ENCODE data around the gene SEPTIN11.

SEPTIN11 gene

GRCh38 chr4:76990288-76991080 lies 40.9 kb downstream of the SEPTIN11 start:
- no peak overlapping the region for H3K9ac ChIP-seq (ENCODE audit: low read length)
- H3F3A ChIP-seq (ENCODE audit: insufficient read depth, low read length): no peaks in the 10 kb centered on the region
- no peak overlapping the region for H3K27ac ChIP-seq (ENCODE audit: low read depth, low read length, poor library complexity, severe bottlenecking)
- TF ChIP-seq CTCF (IDR thresholded peaks at IDR 0.05; ENCODE audit: low read length) (no peak), EZH2 (IDR thresholded peaks at IDR 0.05; ENCODE audit: borderline replicate concordance, low read length) (no peak)
- no peak overlapping the region for H3K4me3 ChIP-seq (ENCODE audit: low read depth, low read length, poor library complexity, severe bottlenecking)
- no peak overlapping the region for H3K4me2 ChIP-seq (ENCODE audit: low read length)
- H3K9me3 ChIP-seq (ENCODE audit: low read length): no peaks in the 10 kb centered on the region
- H3K27me3 ChIP-seq (ENCODE audit: insufficient read depth, low read length): no peaks in the 10 kb centered on the region
- H3K4me1 ChIP-seq (ENCODE audit: insufficient read depth, low read length, severe bottlenecking): peaks cover 11% of the 10 kb centered on the region
- H3K79me2 ChIP-seq (ENCODE audit: insufficient read depth, low read length): no peaks in the 10 kb centered on the region
- H4K20me1 ChIP-seq (ENCODE audit: insufficient read depth, low read length): no peaks in the 10 kb centered on the region
- no peaks in the 10 kb centered on the region for H3K9me2 ChIP-seq (ENCODE audit: low read depth, low read length)
- H3K36me3 ChIP-seq (ENCODE audit: insufficient read depth, low read length): no peaks in the 10 kb centered on the region
- no peak overlapping the region for H2AFZ ChIP-seq (ENCODE audit: low read length)

- Histone ChIP-seq H3K4me1 (ENCODE audit: insufficient read depth, low read length, severe bottlenecking) (peaks cover 11% of the 10 kb centered on the region), H4K20me1 (ENCODE audit: insufficient read depth, low read length) (no peaks in the 10 kb centered on the region), H3K9me3 (ENCODE audit: low read length) (no peaks in the 10 kb centered on the region), H3K4me3 (ENCODE audit: low read depth, low read length, poor library complexity, severe bottlenecking) (no peak overlapping the region), H3F3A (ENCODE audit: insufficient read depth, low read length) (no peaks in the 10 kb centered on the region), H3K9me2 (ENCODE audit: low read depth, low read length) (no peaks in the 10 kb centered on the region), H3K9ac (ENCODE audit: low read length) (no peak overlapping the region), H2AFZ (ENCODE audit: low read length) (no peak overlapping the region), H3K79me2 (ENCODE audit: insufficient read depth, low read length) (no peaks in the 10 kb centered on the region), H3K36me3 (ENCODE audit: insufficient read depth, low read length) (no peaks in the 10 kb centered on the region), H3K27ac (ENCODE audit: low read depth, low read length, poor library complexity, severe bottlenecking) (no peak overlapping the region), H3K4me2 (ENCODE audit: low read length) (no peak overlapping the region), H3K27me3 (ENCODE audit: insufficient read depth, low read length) (no peaks in the 10 kb centered on the region)
- TF ChIP-seq EZH2 (IDR thresholded peaks at IDR 0.05; ENCODE audit: borderline replicate concordance, low read length) (no peak), CTCF (IDR thresholded peaks at IDR 0.05; ENCODE audit: low read length) (no peak)
Observed at GRCh38 chr4:76991161-76991660, 41.7 kb downstream of the SEPTIN11 start.

- Histone ChIP-seq H3F3A (ENCODE audit: insufficient read depth, low read length) (no peaks in the 10 kb centered on the region), H2AFZ (ENCODE audit: low read length) (no peak overlapping the region), H4K20me1 (ENCODE audit: insufficient read depth, low read length) (no peaks in the 10 kb centered on the region), H3K27ac (ENCODE audit: low read depth, low read length, poor library complexity, severe bottlenecking) (no peak overlapping the region), H3K79me2 (ENCODE audit: insufficient read depth, low read length) (no peaks in the 10 kb centered on the region), H3K9me3 (ENCODE audit: low read length) (no peaks in the 10 kb centered on the region), H3K4me1 (ENCODE audit: insufficient read depth, low read length, severe bottlenecking) (peaks cover 11% of the 10 kb centered on the region), H3K36me3 (ENCODE audit: insufficient read depth, low read length) (no peaks in the 10 kb centered on the region), H3K4me3 (ENCODE audit: low read depth, low read length, poor library complexity, severe bottlenecking) (no peak overlapping the region), H3K4me2 (ENCODE audit: low read length) (no peak overlapping the region), H3K27me3 (ENCODE audit: insufficient read depth, low read length) (no peaks in the 10 kb centered on the region), H3K9me2 (ENCODE audit: low read depth, low read length) (no peaks in the 10 kb centered on the region), H3K9ac (ENCODE audit: low read length) (no peak overlapping the region)
- TF ChIP-seq CTCF (IDR thresholded peaks at IDR 0.05; ENCODE audit: low read length): no peak
- TF ChIP-seq EZH2 (IDR thresholded peaks at IDR 0.05; ENCODE audit: borderline replicate concordance, low read length): no peak
Observed at GRCh38 chr4:76993787-76994641, 44.5 kb downstream of the SEPTIN11 start.

Data from OCI-LY1 (cell line).